ENCODE results near the gene ATOH8.

DNA sequence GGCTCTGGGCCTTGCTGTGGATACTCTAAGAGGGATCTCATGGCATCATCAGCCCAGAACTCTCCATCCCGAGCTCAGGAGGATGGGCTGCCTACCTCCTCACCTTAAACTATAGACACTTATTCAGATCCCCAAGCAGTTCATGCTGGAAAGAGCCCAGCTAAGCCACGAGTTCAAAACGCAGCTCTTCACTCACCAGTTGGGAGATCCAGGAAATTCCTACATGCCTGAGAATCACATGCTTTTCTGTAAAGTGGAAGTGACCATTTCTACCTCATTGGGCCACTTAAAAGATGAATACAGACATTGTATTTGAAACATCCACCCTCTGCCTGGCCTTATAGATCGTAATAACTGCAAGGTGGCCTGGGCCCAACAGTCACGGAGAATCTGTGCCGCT is 6.6 kb downstream of the ATOH8 start:
- TF ChIP-seq EP300 (IDR thresholded peaks at IDR 0.05) (no peak), POLR2A (IDR thresholded peaks at IDR 0.05; ENCODE audit: low read depth) (no peak), POLR2AphosphoS5 (IDR thresholded peaks at IDR 0.05) (no peak)
- TF ChIP-seq, protein P1, sequence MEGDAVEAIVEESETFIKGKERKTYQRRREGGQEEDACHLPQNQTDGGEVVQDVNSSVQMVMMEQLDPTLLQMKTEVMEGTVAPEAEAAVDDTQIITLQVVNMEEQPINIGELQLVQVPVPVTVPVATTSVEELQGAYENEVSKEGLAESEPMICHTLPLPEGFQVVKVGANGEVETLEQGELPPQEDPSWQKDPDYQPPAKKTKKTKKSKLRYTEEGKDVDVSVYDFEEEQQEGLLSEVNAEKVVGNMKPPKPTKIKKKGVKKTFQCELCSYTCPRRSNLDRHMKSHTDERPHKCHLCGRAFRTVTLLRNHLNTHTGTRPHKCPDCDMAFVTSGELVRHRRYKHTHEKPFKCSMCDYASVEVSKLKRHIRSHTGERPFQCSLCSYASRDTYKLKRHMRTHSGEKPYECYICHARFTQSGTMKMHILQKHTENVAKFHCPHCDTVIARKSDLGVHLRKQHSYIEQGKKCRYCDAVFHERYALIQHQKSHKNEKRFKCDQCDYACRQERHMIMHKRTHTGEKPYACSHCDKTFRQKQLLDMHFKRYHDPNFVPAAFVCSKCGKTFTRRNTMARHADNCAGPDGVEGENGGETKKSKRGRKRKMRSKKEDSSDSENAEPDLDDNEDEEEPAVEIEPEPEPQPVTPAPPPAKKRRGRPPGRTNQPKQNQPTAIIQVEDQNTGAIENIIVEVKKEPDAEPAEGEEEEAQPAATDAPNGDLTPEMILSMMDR (IDR thresholded peaks at IDR 0.05) = no peak

Data from esophagus muscularis mucosa (tissue), 4 donors.